SK-N-SH (cell line): Measurements from ENCODE around the gene TCL1A.

Source experiments
- CHD2 ChIP-seq: fragments of 150-350 bp; IDR thresholded peaks from 2 replicates; pipeline ENCODE4 v1.6.1; 2018; ENCODE audit warnings: low read length; ENCODE audit not compliant: partially characterized antibody
- CTCF ChIP-seq: fragments of 200-600 bp; sonication (generic); IDR thresholded peaks from 2 replicates; pipeline ENCODE4 v1.6.1; 2017; ENCODE audit warnings: antibody characterized with exemption, mild to moderate bottlenecking, moderate library complexity
- EP300 ChIP-seq, 2 experiments: IDR thresholded peaks; 2 replicates each; pipeline versions ENCODE4 v1.4.0 to v1.6.1; 2012; ENCODE audit warnings: borderline replicate concordance in 1 of 2, low read depth in 1 of 2, low read length in 1 of 2
- EZH2phosphoT487 ChIP-seq: fragments of 200-600 bp; sonication (generic); IDR thresholded peaks from 2 replicates; pipeline ENCODE4 v1.6.1; 2017; ENCODE audit warnings: low read depth, mixed run types, mild to moderate bottlenecking, antibody characterized with exemption, moderate library complexity, borderline replicate concordance
- GABPA ChIP-seq: IDR thresholded peaks from 2 replicates; pipeline ENCODE4 v1.4.0; 2012; ENCODE audit warnings: low read depth, mild to moderate bottlenecking
- POLR2AphosphoS5 ChIP-seq: IDR thresholded peaks from 2 replicates; pipeline ENCODE4 v1.6.1; 2012; ENCODE audit warnings: low read depth, low read length
- REST ChIP-seq: IDR thresholded peaks from 2 replicates; pipeline ENCODE4 v1.6.1; 2012; ENCODE audit warnings: mild to moderate bottlenecking, low read depth, low read length, moderate library complexity
- SIN3A ChIP-seq: IDR thresholded peaks from 2 replicates; pipeline ENCODE4 v1.6.1; 2012; ENCODE audit warnings: low read depth, mild to moderate bottlenecking, low read length, moderate library complexity, borderline replicate concordance
- SMC3 ChIP-seq: IDR thresholded peaks from 2 replicates; pipeline ENCODE4 v1.6.1; 2012; ENCODE audit warnings: low read depth, low read length, improper control_type of control experiment
- TEAD4 ChIP-seq: IDR thresholded peaks from 2 replicates; pipeline ENCODE4 v1.4.0; 2012; ENCODE audit warnings: mild to moderate bottlenecking, borderline replicate concordance; ENCODE audit not compliant: insufficient read depth
- USF2 ChIP-seq: fragments of 150-350 bp; IDR thresholded peaks from 2 replicates; pipeline ENCODE4 v1.6.1; 2017; ENCODE audit warnings: antibody characterized with exemption, low read length, low read depth, borderline replicate concordance

- TF ChIP-seq CHD2, result no peak
- no peak for TF ChIP-seq TEAD4
- TF ChIP-seq EP300 (IDR thresholded peaks at IDR 0.05; ENCODE audit: borderline replicate concordance in 1 of 2, low read depth in 1 of 2, low read length in 1 of 2), result no peak
- no peak for TF ChIP-seq EZH2phosphoT487
- TF ChIP-seq CTCF, result no peak
- no peak for TF ChIP-seq GABPA
- TF ChIP-seq REST, result no peak
- no peak for TF ChIP-seq SMC3
- TF ChIP-seq SIN3A, result no peak
- no peak for TF ChIP-seq USF2
- no peak for TF ChIP-seq POLR2AphosphoS5
Measured at GRCh38 chr14:95686935-95687334, 27.0 kb downstream of the TCL1A start.
